Mesendoderm (in vitro differentiated cells): ENCODE results near the gene CCDC150. TPM values are rescaled to one million over a fixed set of nuclear protein-coding genes. Genes with fewer than 3 reads are reported as not detected.

Source experiments
- DNase-seq: peaks from one replicate; pipeline ENCODE4 v3.0.0; 2013
- H2AK5ac ChIP-seq: 2 replicates; pipeline ENCODE4 v1.6.1; 2013; ENCODE audit warnings: low read length, inconsistent platforms
- H2BK120ac ChIP-seq: 2 replicates; pipeline ENCODE4 v1.6.1; 2013; ENCODE audit warnings: low read depth, mild to moderate bottlenecking, low read length, moderate library complexity, mixed read lengths
- H2BK15ac ChIP-seq: replicated peaks from 2 replicates; pipeline ENCODE4 v1.6.1; 2013; ENCODE audit warnings: low read depth, mild to moderate bottlenecking, moderate library complexity
- H2BK5ac ChIP-seq: 2 replicates; pipeline ENCODE4 v1.6.1; 2013; ENCODE audit warnings: low read length, inconsistent platforms
- H3K18ac ChIP-seq: 2 replicates; pipeline ENCODE4 v1.6.1; 2013; ENCODE audit warnings: mild to moderate bottlenecking, low read length, mixed read lengths
- H3K23ac ChIP-seq: one replicate; pipeline ENCODE4 v1.6.1; 2013; ENCODE audit warnings: low read length
- H3K27ac ChIP-seq: 2 replicates; pipeline ENCODE4 v1.5.1; 2013; ENCODE audit warnings: low read depth, mild to moderate bottlenecking, inconsistent platforms, low read length, moderate library complexity
- H3K27me3 ChIP-seq: 2 replicates; pipeline ENCODE4 v1.6.1; 2013; ENCODE audit warnings: low read length, control low read depth, mild to moderate bottlenecking, inconsistent platforms; ENCODE audit not compliant: insufficient read depth, poor library complexity
- H3K36me3 ChIP-seq: 2 replicates; pipeline ENCODE4 v1.6.1; 2013; ENCODE audit warnings: low read length, inconsistent platforms; ENCODE audit not compliant: control insufficient read depth, insufficient read depth
- H3K4ac ChIP-seq: one replicate; pipeline ENCODE4 v1.6.1; 2013; ENCODE audit warnings: low read depth, mild to moderate bottlenecking, low read length, moderate library complexity
- H3K4me1 ChIP-seq: 2 replicates; pipeline ENCODE4 v1.6.1; 2013; ENCODE audit warnings: low read depth, low read length, inconsistent platforms; ENCODE audit not compliant: control insufficient read depth
- H3K4me2 ChIP-seq: 2 replicates; pipeline ENCODE4 v1.6.1; 2013; ENCODE audit warnings: low read length
- H3K4me3 ChIP-seq: 2 replicates; pipeline ENCODE4 v1.5.1; 2013; ENCODE audit warnings: mild to moderate bottlenecking, low read length
- H3K56ac ChIP-seq: one replicate; pipeline ENCODE4 v1.6.1; 2013; ENCODE audit warnings: low read length
- H3K79me1 ChIP-seq: 2 replicates; pipeline ENCODE4 v1.6.1; 2013; ENCODE audit warnings: low read length, inconsistent platforms
- H3K79me2 ChIP-seq: 2 replicates; pipeline ENCODE4 v1.6.1; 2013; ENCODE audit warnings: mild to moderate bottlenecking, low read length; ENCODE audit not compliant: control insufficient read depth, insufficient read depth
- H3K9ac ChIP-seq: 2 replicates; pipeline ENCODE4 v1.6.1; 2013; ENCODE audit warnings: low read length, inconsistent platforms
- H4K5ac ChIP-seq: one replicate; pipeline ENCODE4 v1.6.1; 2013; ENCODE audit warnings: low read length
- H4K8ac ChIP-seq: one replicate; pipeline ENCODE4 v1.6.1; 2013; ENCODE audit warnings: low read depth, mild to moderate bottlenecking, control low read depth, low read length, moderate library complexity
- WGBS: extraction: QIAGEN DNeasy Blood & Tissue Kit; methylation state at CpG from one replicate; pipeline ENCODE4 v1.1.7; 2013; ENCODE audit warnings: low lambda C conversion rate, missing lambda C conversion rate; ENCODE audit not compliant: insufficient coverage; ENCODE audit errors: extremely low coverage; 5-methylcytosine and 5-hydroxymethylcytosine counted together
- polyA plus RNA-seq, 2 experiments: library from polyadenylated mRNA; stranded (reverse); fragments of 200-250 nt; gene quantifications; one replicate each; pipeline ENCODE4 v1.2.3, GENCODE V29; 2013

Gene CCDC150
- polyA plus RNA-seq (2013, experiment 1 of 2) = 18.4 TPM
- 17.4 TPM for polyA plus RNA-seq (2013, experiment 2 of 2)

DNA sequence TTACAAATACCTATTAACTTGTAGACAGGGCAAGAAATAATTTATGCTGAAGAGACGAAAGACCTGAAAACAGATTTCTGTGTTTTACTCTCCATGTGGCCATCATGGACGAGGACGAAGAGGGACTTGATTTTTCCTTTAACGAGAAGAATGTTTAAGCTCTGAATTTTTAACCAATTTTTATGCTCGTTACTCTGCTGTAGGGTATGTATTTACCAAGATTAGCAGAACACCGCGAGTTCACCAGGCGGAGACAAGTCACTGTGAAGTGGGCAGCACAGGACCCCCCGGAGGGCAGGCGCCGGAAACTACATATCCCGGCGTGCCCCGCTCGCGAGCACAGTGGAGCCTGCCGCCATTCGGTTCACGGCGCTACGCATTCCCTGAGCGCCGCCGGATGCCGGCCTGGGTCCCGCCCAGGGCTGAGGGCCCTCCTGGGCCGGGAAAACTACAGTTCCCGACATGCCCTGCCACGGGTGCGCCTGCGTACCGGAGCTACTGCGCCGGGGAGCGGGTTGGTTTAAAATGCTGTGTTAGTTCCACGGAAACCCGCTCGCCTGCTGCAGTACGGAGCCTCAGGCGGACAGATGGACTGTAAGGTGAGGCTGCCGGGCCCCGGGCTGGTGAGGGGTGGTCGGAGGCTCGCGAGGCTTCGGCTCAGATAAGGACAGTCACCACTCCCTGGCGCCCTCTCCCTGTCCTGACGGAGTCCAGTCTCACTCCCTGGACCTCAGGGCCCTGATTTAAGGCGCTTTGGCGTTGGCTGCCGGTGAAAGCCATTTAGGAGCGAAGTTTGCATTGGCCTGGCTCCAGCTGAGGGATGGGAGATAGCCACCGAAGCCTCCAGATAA is at the start of gene CCDC150:
Gene CCDC150 (plus strand): TSS at position 536 of the 851 bp plus-strand sequence. CDS start 52 bp downstream, at position 588.
- Histone ChIP-seq H3K9ac (peak within 1 kb of the TSS; percentile 78), H4K8ac (no peak within 1 kb of the TSS), H3K27me3 (no peaks in the 10 kb centered on the region), H2BK5ac (no peak within 1 kb of the TSS), H3K4me1 (peaks cover 5% of the 10 kb centered on the region), H3K23ac (no peak within 1 kb of the TSS), H3K36me3 (no peaks in the 10 kb centered on the region), H2BK15ac (no peak within 1 kb of the TSS), H3K79me1 (peaks cover 17% of the 10 kb centered on the region), H3K18ac (peak within 1 kb of the TSS; percentile 64), H2AK5ac (no peak within 1 kb of the TSS), H3K56ac (peak within 1 kb of the TSS; percentile 93), H3K4me2 (peak within 1 kb of the TSS; percentile 69), H3K4ac (no peak within 1 kb of the TSS), H3K4me3 (peak within 1 kb of the TSS; percentile 83), H2BK120ac (no peak within 1 kb of the TSS), H3K27ac (peak within 1 kb of the TSS; percentile 93), H3K79me2 (peaks cover 28% of the 10 kb centered on the region), H4K5ac (peak within 1 kb of the TSS; percentile 86)
- peak; percentile 99 for DNase-seq
- WGBS = no CpG with 5 or more reads among the region's 53 CpGs

DNA sequence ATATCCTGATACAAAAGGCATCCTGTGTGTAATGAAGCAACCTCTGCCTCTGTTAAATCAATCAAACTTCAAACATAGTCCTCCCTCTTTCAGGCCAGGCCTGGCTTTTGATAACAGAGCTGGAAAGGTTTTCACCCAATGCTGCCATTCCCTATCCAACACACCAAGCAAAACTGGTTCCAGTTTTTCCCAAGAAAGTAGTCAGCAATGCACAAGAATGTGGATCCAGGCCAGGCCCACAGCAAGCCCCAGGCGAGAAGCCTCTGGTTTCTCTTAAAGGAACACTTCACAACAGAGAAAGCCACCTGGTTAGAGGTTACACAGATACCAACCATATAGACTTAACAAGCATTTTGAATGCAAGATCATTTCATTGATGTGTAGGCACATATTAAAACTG is 49.2 kb upstream of the CCDC150 start:
- H2BK15ac ChIP-seq = no peak overlapping the region
- H3K36me3 ChIP-seq = no peaks in the 10 kb centered on the region
- no peak overlapping the region for H3K4me3 ChIP-seq
- no peaks in the 10 kb centered on the region for H3K79me2 ChIP-seq
- no peak overlapping the region for H3K18ac ChIP-seq
- H3K27me3 ChIP-seq = no peaks in the 10 kb centered on the region
- no peak overlapping the region for H4K8ac ChIP-seq
- peak; percentile 56 for DNase-seq
- H3K4me1 ChIP-seq = peaks cover 21% of the 10 kb centered on the region
- no peak overlapping the region for H2AK5ac ChIP-seq
- H3K79me1 ChIP-seq = peaks cover 2% of the 10 kb centered on the region
- no peak overlapping the region for H2BK120ac ChIP-seq
- no peak overlapping the region for H2BK5ac ChIP-seq
- H3K27ac ChIP-seq = no peak overlapping the region
- no CpG with 5 or more reads among the region's 1 CpG for WGBS
- no peak overlapping the region for H3K4ac ChIP-seq
- H3K9ac ChIP-seq = peak overlapping the region; percentile 8
- no peak overlapping the region for H3K4me2 ChIP-seq
- H3K23ac ChIP-seq = no peak overlapping the region
- no peak overlapping the region for H4K5ac ChIP-seq
- H3K56ac ChIP-seq = no peak overlapping the region

DNA sequence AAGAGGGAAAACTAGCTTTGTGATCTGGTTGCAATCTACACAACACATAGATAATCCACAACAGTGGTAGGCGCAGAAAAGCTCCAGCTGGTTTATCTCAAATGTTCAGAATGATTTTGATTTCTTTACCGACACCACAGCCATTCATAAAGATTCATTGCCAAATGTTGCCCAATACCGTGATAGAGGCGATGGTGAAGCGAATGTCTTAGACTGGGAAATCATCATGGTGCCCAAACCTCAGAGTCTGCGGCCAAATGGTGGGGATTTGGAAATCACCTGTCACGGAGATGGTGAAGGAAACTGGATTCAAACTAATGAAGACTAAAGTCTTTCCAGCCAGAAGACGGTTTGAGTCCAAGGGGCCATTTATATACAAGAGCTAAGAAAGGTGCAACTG is 48.5 kb upstream of the CCDC150 start:
- DNase-seq = no peak
- Histone ChIP-seq H3K36me3 (no peaks in the 10 kb centered on the region), H2BK5ac (no peak overlapping the region), H3K56ac (no peak overlapping the region), H3K9ac (no peak overlapping the region), H2BK15ac (no peak overlapping the region), H3K4me2 (no peak overlapping the region), H3K23ac (no peak overlapping the region), H4K8ac (no peak overlapping the region), H3K4ac (no peak overlapping the region), H3K27me3 (no peaks in the 10 kb centered on the region), H3K79me1 (peaks cover 2% of the 10 kb centered on the region), H2AK5ac (no peak overlapping the region), H3K27ac (no peak overlapping the region), H3K79me2 (no peaks in the 10 kb centered on the region), H3K18ac (no peak overlapping the region), H3K4me1 (peaks cover 21% of the 10 kb centered on the region), H2BK120ac (no peak overlapping the region), H3K4me3 (no peak overlapping the region), H4K5ac (no peak overlapping the region)
- no CpG with 5 or more reads among the region's 8 CpGs for WGBS

DNA sequence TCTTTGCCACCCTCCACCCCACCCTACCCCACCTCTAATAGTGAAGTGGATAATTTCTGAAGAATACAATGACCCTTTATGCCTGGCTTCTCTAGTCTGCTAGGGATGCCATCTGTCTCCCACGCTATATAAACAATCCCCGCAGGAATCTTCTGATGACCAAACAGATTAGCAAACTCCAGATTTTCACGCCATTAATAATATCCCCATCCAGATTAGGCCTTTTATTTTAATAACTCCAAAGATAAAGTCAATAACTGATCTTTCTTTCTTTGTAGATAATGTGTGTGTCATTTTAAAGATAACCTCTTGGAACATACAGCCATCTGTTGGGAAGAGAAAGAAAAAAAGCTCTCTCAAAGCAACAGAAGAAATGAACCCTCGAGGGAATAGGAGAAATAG is 47.9 kb upstream of the CCDC150 start:
- Histone ChIP-seq H3K4ac (no peak overlapping the region), H2BK15ac (no peak overlapping the region), H3K27ac (no peak overlapping the region), H3K4me1 (peaks cover 21% of the 10 kb centered on the region), H3K4me2 (no peak overlapping the region), H3K79me2 (no peaks in the 10 kb centered on the region), H3K56ac (no peak overlapping the region), H2BK120ac (no peak overlapping the region), H3K9ac (no peak overlapping the region), H3K27me3 (no peaks in the 10 kb centered on the region), H3K36me3 (no peaks in the 10 kb centered on the region), H2AK5ac (no peak overlapping the region), H4K5ac (no peak overlapping the region), H3K79me1 (peaks cover 2% of the 10 kb centered on the region), H3K23ac (no peak overlapping the region), H4K8ac (no peak overlapping the region), H3K4me3 (no peak overlapping the region), H3K18ac (no peak overlapping the region), H2BK5ac (no peak overlapping the region)
- peak; percentile 26 for DNase-seq
- WGBS = no CpG with 5 or more reads among the region's 4 CpGs

DNA sequence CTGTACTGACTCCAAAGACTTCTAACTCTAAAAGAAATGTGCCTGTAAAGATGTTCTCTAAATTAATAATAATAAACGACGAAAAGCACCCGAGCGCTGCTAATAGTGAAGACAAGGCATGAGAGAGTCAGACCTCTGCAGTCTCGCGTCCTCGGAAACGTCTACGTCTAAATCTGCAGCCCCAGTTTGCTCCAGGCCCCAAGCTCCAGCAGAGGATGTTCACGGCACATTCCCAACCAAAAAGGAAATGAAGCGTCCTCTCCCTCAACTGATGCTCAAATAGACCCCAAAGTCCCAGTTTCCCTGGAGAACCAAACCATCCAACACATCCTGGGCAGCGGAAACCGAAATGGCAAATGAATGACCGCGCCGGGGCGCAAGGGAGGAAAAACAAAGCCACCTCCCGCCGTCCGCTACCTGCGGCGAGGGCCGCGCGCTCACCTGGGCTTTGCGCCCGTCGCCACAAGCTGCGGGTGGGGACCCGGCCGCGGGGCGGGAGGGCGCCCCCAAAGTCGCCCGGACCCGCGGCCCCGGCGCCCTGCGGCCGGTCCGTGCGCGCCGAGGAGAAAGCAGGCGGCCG is 47.1 kb upstream of the CCDC150 start:
- Histone ChIP-seq H3K23ac (no peak overlapping the region), H3K27ac (peak overlapping the region; percentile 87), H2AK5ac (no peak overlapping the region), H4K8ac (no peak overlapping the region), H4K5ac (no peak overlapping the region), H2BK5ac (no peak overlapping the region), H3K4me1 (peaks cover 21% of the 10 kb centered on the region), H2BK15ac (no peak overlapping the region), H3K36me3 (no peaks in the 10 kb centered on the region), H3K79me2 (no peaks in the 10 kb centered on the region), H3K56ac (peak overlapping the region; percentile 87), H3K27me3 (no peaks in the 10 kb centered on the region), H3K4me3 (peak overlapping the region; percentile 56), H3K4me2 (peak overlapping the region; percentile 88), H3K9ac (peak overlapping the region; percentile 75), H2BK120ac (no peak overlapping the region), H3K4ac (peak overlapping the region; percentile 49), H3K18ac (peak overlapping the region; percentile 76), H3K79me1 (peaks cover 2% of the 10 kb centered on the region)
- no CpG with 5 or more reads among the region's 48 CpGs for WGBS
- DNase-seq = peak; percentile 86
